Endodermal cell (in vitro differentiated cells): ENCODE data around the gene CRY1. TPM values are rescaled to one million over a fixed set of nuclear protein-coding genes. Genes with fewer than 3 reads are reported as not detected.

ENCODE experiments used
- DNase-seq: peaks from one replicate; pipeline ENCODE4 v3.0.0-alpha.2; 2017
- H3K27ac ChIP-seq: 2 replicates; pipeline ENCODE4 v1.5.1; 2013; ENCODE audit warnings: mild to moderate bottlenecking, low read depth, low read length, moderate library complexity
- H3K27me3 ChIP-seq: 2 replicates; pipeline ENCODE4 v1.6.1; 2013; ENCODE audit warnings: mild to moderate bottlenecking, low read length, moderate library complexity; ENCODE audit not compliant: insufficient read depth, control insufficient read depth, poor library complexity, severe bottlenecking
- H3K36me3 ChIP-seq: 2 replicates; pipeline ENCODE4 v1.7.0; 2013; ENCODE audit warnings: mild to moderate bottlenecking, low read length, moderate library complexity; ENCODE audit not compliant: control insufficient read depth, insufficient read depth
- H3K4me1 ChIP-seq: one replicate; pipeline ENCODE4 v1.7.0; 2013; ENCODE audit warnings: low read length; ENCODE audit not compliant: control insufficient read depth, insufficient read depth
- H3K4me3 ChIP-seq: 2 replicates; pipeline ENCODE4 v1.5.1; 2013; ENCODE audit warnings: mild to moderate bottlenecking, low read length, moderate library complexity
- H3K9ac ChIP-seq: 2 replicates; pipeline ENCODE4 v1.6.1; 2013; ENCODE audit warnings: mild to moderate bottlenecking, low read length, moderate library complexity; ENCODE audit not compliant: poor library complexity, severe bottlenecking; ENCODE audit errors: extremely low read depth
- H3K9me3 ChIP-seq: 2 replicates; pipeline ENCODE4 v1.6.1; 2013; ENCODE audit warnings: mild to moderate bottlenecking, low read length, moderate library complexity; ENCODE audit not compliant: control insufficient read depth
- H3K27ac Mint-ChIP-seq: 2 replicates; pipeline ENCODE4 v1.8.0; 2020; ENCODE audit warnings: mixed read lengths
- H3K27me3 Mint-ChIP-seq: 2 replicates; pipeline ENCODE4 v1.8.0; 2021; ENCODE audit warnings: mild to moderate bottlenecking, mixed read lengths; ENCODE audit not compliant: insufficient read depth
- H3K36me3 Mint-ChIP-seq: 2 replicates; pipeline ENCODE4 v1.8.0; 2020; ENCODE audit warnings: low read depth, mixed read lengths
- H3K4me1 Mint-ChIP-seq: 2 replicates; pipeline ENCODE4 v1.8.0; 2020; ENCODE audit warnings: mixed read lengths
- H3K4me3 Mint-ChIP-seq: 2 replicates; pipeline ENCODE4 v1.8.0; 2020; ENCODE audit warnings: mild to moderate bottlenecking, moderate library complexity, mixed read lengths
- H3K9me3 Mint-ChIP-seq: 2 replicates; pipeline ENCODE4 v1.8.0; 2020; ENCODE audit warnings: mild to moderate bottlenecking, mixed read lengths
- CTCF ChIP-seq: fragments of 200-600 bp; sonication (generic); conservative IDR thresholded peaks from 2 replicates; pipeline ENCODE4 v1.5.0; 2021; ENCODE audit warnings: antibody characterized with exemption, mild to moderate bottlenecking
- WGBS, 2 experiments: methylation state at CpG; one replicate each; pipeline versions ENCODE4 v1.1.5 to v1.1.7; 2013; ENCODE audit warnings: missing lambda C conversion rate in 2 of 2, mixed read lengths in 1 of 2; ENCODE audit not compliant: insufficient coverage in 1 of 2, insufficient read length in 1 of 2; 5-methylcytosine and 5-hydroxymethylcytosine counted together
- total RNA-seq, 2 donors: library from RNA; stranded (reverse); fragmentation: NEBNext Ultra II Directional in 1 of 2; extraction: Animal tissue kit (Norgen Biotek cat#: 25700) in 1 of 2; gene quantifications; 2 replicates in 1 of 2; 3 replicates in 1 of 2; pipeline ENCODE4 v1.2.1, GENCODE V29; 2021

CRY1 gene
- total RNA-seq, 2 donors from 2014 or later, result 29.9 to 33.4 TPM

DNA sequence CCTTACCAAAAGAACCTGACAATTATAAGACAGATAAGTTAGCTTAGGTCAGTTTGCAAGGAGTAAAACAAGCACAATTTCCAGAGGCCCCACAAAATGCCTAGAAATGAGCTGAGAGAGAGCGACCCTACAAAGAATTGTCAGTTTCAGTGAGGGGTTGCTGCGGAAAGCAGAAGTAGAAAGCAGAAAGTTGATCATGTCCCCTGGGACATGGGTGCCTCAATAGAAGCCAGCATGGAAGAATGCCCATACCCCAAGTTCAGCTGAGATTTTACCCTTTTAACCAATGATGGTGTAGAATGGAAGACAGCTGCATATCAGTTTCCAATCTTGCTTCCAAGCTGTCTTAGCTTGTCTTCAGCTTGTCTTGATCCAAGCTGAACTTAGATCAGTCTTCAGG, 21.8 kb upstream of the CRY1 start:
- Mint-ChIP-seq H3K9me3 (no peaks in the 10 kb centered on the region), H3K4me1 (peaks cover 35% of the 10 kb centered on the region), H3K36me3 (no peaks in the 10 kb centered on the region), H3K27ac (no peak overlapping the region), H3K27me3 (peaks cover 2% of the 10 kb centered on the region), H3K4me3 (no peak overlapping the region)
- peaks cover 13% of the 10 kb centered on the region for H3K4me1 ChIP-seq
- H3K9me3 ChIP-seq, result no peaks in the 10 kb centered on the region
- WGBS, 2 experiments, result 93 to 95% methylated on average over 2 of the region's 2 CpGs
- no peak overlapping the region for H3K27ac ChIP-seq
- no peak for TF ChIP-seq CTCF
- DNase-seq, result no peak
- H3K9ac ChIP-seq, result no peak overlapping the region
- H3K4me3 ChIP-seq, result no peak overlapping the region
- H3K27me3 ChIP-seq, result no peaks in the 10 kb centered on the region
- H3K36me3 ChIP-seq, result no peaks in the 10 kb centered on the region

- no peaks in the 10 kb centered on the region for H3K9me3 ChIP-seq
- no peak for DNase-seq
- peaks cover 33% of the 10 kb centered on the region for H3K4me1 Mint-ChIP-seq
Measured at GRCh38 chr12:107111314-107111713, 18.0 kb upstream of the CRY1 start.

DNA sequence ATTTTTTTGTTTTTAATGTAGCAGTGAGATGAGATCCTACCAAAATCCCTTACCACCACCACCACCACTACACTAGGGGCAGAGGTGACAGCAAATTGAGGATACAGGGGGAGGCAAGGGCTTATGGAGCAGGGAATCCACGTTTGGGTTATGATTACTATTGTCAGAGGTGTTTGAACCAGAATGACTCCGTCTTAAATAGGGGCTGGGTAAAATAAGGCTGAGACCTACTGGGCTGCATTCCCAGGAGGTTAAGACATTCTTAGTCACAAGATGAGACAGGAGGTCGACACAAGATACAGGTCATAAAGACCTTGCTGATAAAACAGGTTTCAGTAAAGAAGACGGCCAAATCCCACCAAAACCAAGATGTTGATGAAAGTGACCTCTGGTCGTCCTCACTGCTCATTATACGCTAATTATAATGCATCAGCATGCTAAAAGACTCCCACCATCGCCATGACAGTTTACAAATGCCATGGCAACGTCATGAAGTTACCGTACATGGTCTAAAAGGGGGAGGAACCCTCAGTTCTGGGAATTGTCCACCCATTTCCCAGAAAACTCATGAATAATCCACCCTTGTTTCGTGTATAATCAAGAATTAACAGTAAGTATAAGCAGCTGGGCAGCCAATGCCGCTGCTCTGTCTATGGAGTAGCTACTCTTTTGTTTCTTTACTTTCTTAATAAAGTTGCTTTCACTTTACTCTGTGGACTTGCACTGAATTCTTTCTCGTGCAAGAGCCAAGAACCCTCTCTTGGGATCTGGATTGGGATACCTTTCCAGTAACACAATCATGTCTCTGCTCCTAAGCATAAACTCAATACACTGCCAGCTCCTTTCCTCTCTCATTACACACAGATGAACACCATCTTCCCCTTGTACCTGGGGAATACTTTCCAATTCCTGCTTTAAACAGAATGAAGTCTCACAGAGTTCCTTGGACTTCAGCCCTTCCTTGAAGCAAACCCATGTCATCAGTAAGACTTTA, 16.7 kb upstream of the CRY1 start:
- Histone ChIP-seq H3K4me3 (no peak overlapping the region), H3K27me3 (no peaks in the 10 kb centered on the region), H3K27ac (no peak overlapping the region), H3K9ac (no peak overlapping the region), H3K36me3 (no peaks in the 10 kb centered on the region), H3K4me1 (peaks cover 18% of the 10 kb centered on the region), H3K9me3 (no peaks in the 10 kb centered on the region)
- H3K36me3 Mint-ChIP-seq, result no peaks in the 10 kb centered on the region
- DNase-seq, result no peak
- 92 to 94% methylated on average over 12 of the region's 12 CpGs for WGBS, 2 experiments
- H3K9me3 Mint-ChIP-seq, result no peaks in the 10 kb centered on the region
- H3K27ac Mint-ChIP-seq, result no peak overlapping the region
- TF ChIP-seq CTCF, result no peak
- H3K4me1 Mint-ChIP-seq, result peaks cover 39% of the 10 kb centered on the region
- no peaks in the 10 kb centered on the region for H3K27me3 Mint-ChIP-seq
- H3K4me3 Mint-ChIP-seq, result no peak overlapping the region

More at GRCh38 chr12:107111314-107111713, 18.0 kb upstream of the CRY1 start:
- H3K9ac ChIP-seq, result no peak overlapping the region
- no peak overlapping the region for H3K27ac ChIP-seq
- H3K27me3 ChIP-seq, result no peaks in the 10 kb centered on the region
- no peaks in the 10 kb centered on the region for H3K9me3 Mint-ChIP-seq
- no peaks in the 10 kb centered on the region for H3K36me3 ChIP-seq
- H3K4me3 ChIP-seq, result no peak overlapping the region
- peaks cover 15% of the 10 kb centered on the region for H3K4me1 ChIP-seq
- H3K4me3 Mint-ChIP-seq, result no peak overlapping the region
- H3K27me3 Mint-ChIP-seq, result peaks cover 1% of the 10 kb centered on the region
- no peaks in the 10 kb centered on the region for H3K36me3 Mint-ChIP-seq
- no peak overlapping the region for H3K27ac Mint-ChIP-seq
- TF ChIP-seq CTCF, result no peak
